GM23338 (cell line): ENCODE data around the gene UPF1.
A peak's percentile ranks its signal among the peaks of the same experiment; 100 is the strongest.

Experiments
- CREB1 ChIP-seq: fragments of 250-450 bp; sonication (Bioruptor Pico); IDR thresholded peaks from 2 replicates; pipeline ENCODE4 v1.5.0; 2020; ENCODE audit warnings: low read depth, mild to moderate bottlenecking, moderate library complexity
- ETS1 ChIP-seq: IDR thresholded peaks from 2 replicates; pipeline ENCODE4 v1.6.1; 2016; ENCODE audit warnings: antibody characterized with exemption
- EZH2 ChIP-seq: fragments of 200-600 bp; sonication (generic); IDR thresholded peaks from one replicate; pipeline ENCODE4 v1.8.0; 2017; ENCODE audit warnings: antibody characterized with exemption, mild to moderate bottlenecking, low read depth; ENCODE audit not compliant: unreplicated experiment
- EZH2phosphoT487 ChIP-seq: fragments of 200-600 bp; sonication (generic); IDR thresholded peaks from one replicate; pipeline ENCODE4 v1.8.1; 2018; ENCODE audit warnings: antibody characterized with exemption; ENCODE audit not compliant: unreplicated experiment
- JUNB ChIP-seq: IDR thresholded peaks from one replicate; pipeline ENCODE4 v1.6.1; 2016; ENCODE audit warnings: antibody characterized with exemption; ENCODE audit not compliant: unreplicated experiment
- NANOG ChIP-seq: IDR thresholded peaks from 2 replicates; pipeline ENCODE4 v1.6.1; 2016; ENCODE audit warnings: antibody characterized with exemption, borderline replicate concordance
- POLR2AphosphoS5 ChIP-seq: IDR thresholded peaks from 2 replicates; pipeline ENCODE4 v1.6.1; 2016; ENCODE audit warnings: antibody characterized with exemption, low read depth
- STAT1 ChIP-seq: IDR thresholded peaks from one replicate; pipeline ENCODE4 v1.6.1; 2016; ENCODE audit warnings: antibody characterized with exemption; ENCODE audit not compliant: unreplicated experiment
- ZNF114 ChIP-seq: fragments of 250-450 bp; sonication (Bioruptor Pico); IDR thresholded peaks from 2 replicates; pipeline ENCODE4 v1.5.0; 2020; ENCODE audit warnings: mild to moderate bottlenecking, moderate library complexity
- ZNF462 ChIP-seq: fragments of 250-450 bp; sonication (Bioruptor Pico); IDR thresholded peaks from 2 replicates; pipeline ENCODE4 v1.5.0; 2020; ENCODE audit warnings: mild to moderate bottlenecking, moderate library complexity
- TF ChIP-seq, protein P1 (sequence below), 2 experiments: fragments of 200-600 bp in 1 of 2; sonication (generic) in 1 of 2; conservative IDR thresholded peaks; 2 replicates each; pipeline versions ENCODE4 v1.5.1 to v1.6.1; 2016 to 2017; ENCODE audit warnings: antibody characterized with exemption in 2 of 2, low read depth in 2 of 2, mild to moderate bottlenecking in 2 of 2, moderate library complexity in 1 of 2
- TF ChIP-seq, protein P2 (sequence below): IDR thresholded peaks from one replicate; pipeline ENCODE4 v1.6.1; 2018; ENCODE audit warnings: antibody characterized with exemption; ENCODE audit not compliant: unreplicated experiment

- TF ChIP-seq, protein P1, sequence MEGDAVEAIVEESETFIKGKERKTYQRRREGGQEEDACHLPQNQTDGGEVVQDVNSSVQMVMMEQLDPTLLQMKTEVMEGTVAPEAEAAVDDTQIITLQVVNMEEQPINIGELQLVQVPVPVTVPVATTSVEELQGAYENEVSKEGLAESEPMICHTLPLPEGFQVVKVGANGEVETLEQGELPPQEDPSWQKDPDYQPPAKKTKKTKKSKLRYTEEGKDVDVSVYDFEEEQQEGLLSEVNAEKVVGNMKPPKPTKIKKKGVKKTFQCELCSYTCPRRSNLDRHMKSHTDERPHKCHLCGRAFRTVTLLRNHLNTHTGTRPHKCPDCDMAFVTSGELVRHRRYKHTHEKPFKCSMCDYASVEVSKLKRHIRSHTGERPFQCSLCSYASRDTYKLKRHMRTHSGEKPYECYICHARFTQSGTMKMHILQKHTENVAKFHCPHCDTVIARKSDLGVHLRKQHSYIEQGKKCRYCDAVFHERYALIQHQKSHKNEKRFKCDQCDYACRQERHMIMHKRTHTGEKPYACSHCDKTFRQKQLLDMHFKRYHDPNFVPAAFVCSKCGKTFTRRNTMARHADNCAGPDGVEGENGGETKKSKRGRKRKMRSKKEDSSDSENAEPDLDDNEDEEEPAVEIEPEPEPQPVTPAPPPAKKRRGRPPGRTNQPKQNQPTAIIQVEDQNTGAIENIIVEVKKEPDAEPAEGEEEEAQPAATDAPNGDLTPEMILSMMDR (conservative IDR thresholded peaks at IDR 0.05; ENCODE audit: low read depth in 2 of 2) = no peak
- TF ChIP-seq EZH2 (no peak), POLR2AphosphoS5 (0 out of 2 replicates have a peak, but pooled peaks have one; percentile 13), STAT1 (no peak), ZNF114 (CRISPR knock-in tag) (no peak), JUNB (no peak), ETS1 (no peak), CREB1 (CRISPR knock-in tag) (no peak), NANOG (no peak), EZH2phosphoT487 (no peak), ZNF462 (CRISPR knock-in tag) (no peak)
- TF ChIP-seq, protein P2, sequence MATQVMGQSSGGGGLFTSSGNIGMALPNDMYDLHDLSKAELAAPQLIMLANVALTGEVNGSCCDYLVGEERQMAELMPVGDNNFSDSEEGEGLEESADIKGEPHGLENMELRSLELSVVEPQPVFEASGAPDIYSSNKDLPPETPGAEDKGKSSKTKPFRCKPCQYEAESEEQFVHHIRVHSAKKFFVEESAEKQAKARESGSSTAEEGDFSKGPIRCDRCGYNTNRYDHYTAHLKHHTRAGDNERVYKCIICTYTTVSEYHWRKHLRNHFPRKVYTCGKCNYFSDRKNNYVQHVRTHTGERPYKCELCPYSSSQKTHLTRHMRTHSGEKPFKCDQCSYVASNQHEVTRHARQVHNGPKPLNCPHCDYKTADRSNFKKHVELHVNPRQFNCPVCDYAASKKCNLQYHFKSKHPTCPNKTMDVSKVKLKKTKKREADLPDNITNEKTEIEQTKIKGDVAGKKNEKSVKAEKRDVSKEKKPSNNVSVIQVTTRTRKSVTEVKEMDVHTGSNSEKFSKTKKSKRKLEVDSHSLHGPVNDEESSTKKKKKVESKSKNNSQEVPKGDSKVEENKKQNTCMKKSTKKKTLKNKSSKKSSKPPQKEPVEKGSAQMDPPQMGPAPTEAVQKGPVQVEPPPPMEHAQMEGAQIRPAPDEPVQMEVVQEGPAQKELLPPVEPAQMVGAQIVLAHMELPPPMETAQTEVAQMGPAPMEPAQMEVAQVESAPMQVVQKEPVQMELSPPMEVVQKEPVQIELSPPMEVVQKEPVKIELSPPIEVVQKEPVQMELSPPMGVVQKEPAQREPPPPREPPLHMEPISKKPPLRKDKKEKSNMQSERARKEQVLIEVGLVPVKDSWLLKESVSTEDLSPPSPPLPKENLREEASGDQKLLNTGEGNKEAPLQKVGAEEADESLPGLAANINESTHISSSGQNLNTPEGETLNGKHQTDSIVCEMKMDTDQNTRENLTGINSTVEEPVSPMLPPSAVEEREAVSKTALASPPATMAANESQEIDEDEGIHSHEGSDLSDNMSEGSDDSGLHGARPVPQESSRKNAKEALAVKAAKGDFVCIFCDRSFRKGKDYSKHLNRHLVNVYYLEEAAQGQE = no peak
Measured at GRCh38 chr19:18802354-18802753, 29.4 kb upstream of the UPF1 start.
